Activated T-cell treated with anti-CD3 and anti-CD28 coated beads, Interleukin-2, amount 50 U/mL, for 4 hours (primary cell): Measurements from ENCODE around the gene PCBP3. TPM values are rescaled to one million over a fixed set of nuclear protein-coding genes. Genes with fewer than 3 reads are reported as not detected.
"Not testable (repeated sequence)": the region's sequence is repeated elsewhere in the genome, so short reads cannot be mapped to it uniquely, and the experiment has no call there.

Experiments
- ATAC-seq, 2 donors: fragments of 200-7000 bp; cut with Tn5 transposase; one replicate each; pipeline ENCODE4 v1.10.0; 2021
- DNase-seq: peaks from one replicate; pipeline ENCODE4 v3.0.0-alpha.2; 2020
- H3K27me3 Mint-ChIP-seq: one replicate; pipeline ENCODE4 v1.8.0; 2021; ENCODE audit warnings: low read depth, mixed read lengths
- H3K36me3 Mint-ChIP-seq: one replicate; pipeline ENCODE4 v1.8.0; 2022; ENCODE audit warnings: mixed read lengths; ENCODE audit not compliant: insufficient read depth
- H3K4me1 Mint-ChIP-seq: one replicate; pipeline ENCODE4 v1.8.0; 2021; ENCODE audit warnings: low read depth, mixed read lengths
- H3K4me3 Mint-ChIP-seq: one replicate; pipeline ENCODE4 v1.8.0; 2021; ENCODE audit warnings: mild to moderate bottlenecking, moderate library complexity, mixed read lengths
- H3K9me3 Mint-ChIP-seq: one replicate; pipeline ENCODE4 v1.8.0; 2021; ENCODE audit warnings: mixed read lengths
- total RNA-seq, 3 donors: library from RNA; stranded (reverse); gene quantifications; one replicate each; pipeline ENCODE4 v1.2.1, GENCODE V29; 2021

Gene PCBP3
- total RNA-seq, 3 donors from 2014 or later = 2.7 to 5.7 (median 4.8) TPM

GRCh38 chr21:45802956-45803617 lies 159.6 kb downstream of the PCBP3 start:
- Mint-ChIP-seq H3K9me3 (no peaks in the 10 kb centered on the region), H3K36me3 (no peaks in the 10 kb centered on the region), H3K4me3 (no peak overlapping the region), H3K4me1 (no peaks in the 10 kb centered on the region), H3K27me3 (no peaks in the 10 kb centered on the region)
- ATAC-seq (no peak), DNase-seq (no peak)

DNA sequence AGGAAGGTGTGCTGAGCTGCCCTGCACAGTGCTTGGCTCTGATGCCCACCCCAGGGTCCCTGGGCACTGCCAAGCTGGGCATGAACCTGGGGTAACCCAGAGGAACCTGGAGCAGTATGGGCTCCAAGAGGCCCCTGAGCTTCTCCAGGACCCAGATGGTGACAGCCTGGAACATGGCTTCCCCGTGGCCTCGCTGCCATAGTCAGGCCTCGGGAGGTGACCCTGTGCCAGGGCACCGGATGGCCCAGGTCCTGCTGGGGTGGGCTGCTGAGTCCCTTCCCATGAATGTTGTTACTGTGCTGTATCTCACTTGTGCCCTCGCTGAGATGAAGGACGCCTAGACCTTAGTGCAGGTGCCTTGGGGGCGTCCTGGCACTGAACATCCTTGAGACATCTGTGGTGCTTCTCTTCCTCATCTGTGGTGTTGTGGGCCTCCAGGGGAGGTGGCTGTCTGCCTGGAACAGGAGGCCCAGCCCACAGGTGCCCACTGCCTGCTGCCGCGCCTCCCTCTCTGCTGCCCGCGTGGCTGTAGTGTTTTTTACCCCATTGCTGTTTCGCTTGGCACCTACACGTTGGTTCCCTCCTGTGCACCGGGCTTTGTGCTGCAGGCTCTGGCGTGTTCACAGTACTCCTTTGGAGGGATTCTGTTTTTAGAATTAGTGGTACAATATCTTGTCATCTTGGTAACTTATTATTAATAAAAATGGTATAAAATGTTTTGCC lies 160.3 kb downstream of the PCBP3 start:
- Mint-ChIP-seq H3K4me1 (no peaks in the 10 kb centered on the region), H3K4me3 (no peak overlapping the region), H3K27me3 (no peaks in the 10 kb centered on the region), H3K9me3 (no peaks in the 10 kb centered on the region), H3K36me3 (no peaks in the 10 kb centered on the region)
- ATAC-seq (no peak), DNase-seq (no peak)

DNA sequence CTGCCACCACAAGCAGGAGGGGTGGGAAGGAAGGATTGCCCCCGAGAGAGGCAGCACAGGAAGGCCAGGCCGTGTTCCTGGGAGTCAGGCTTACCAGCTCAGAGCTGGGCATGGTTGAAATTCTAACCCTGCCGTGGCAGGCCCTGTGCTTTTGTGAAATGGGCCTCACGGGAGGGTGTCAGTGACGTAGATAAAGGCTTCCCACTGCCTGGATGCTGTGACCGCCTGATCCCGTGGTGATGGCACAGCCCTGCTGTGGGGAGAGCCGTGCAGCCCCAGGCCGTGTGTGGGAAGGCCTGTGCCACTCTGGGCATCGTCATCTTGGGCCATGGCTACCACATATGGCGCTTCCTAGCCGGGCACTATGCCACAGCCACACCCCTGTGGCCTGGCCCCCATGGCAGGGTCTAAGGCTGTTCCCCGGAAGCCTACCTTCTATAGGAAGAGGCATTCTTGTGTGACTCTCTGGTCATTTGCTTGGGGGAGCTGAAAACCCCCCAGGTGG lies 161.3 kb downstream of the PCBP3 start:
- no peak overlapping the region for H3K4me3 Mint-ChIP-seq
- H3K36me3 Mint-ChIP-seq = no peaks in the 10 kb centered on the region
- DNase-seq (no peak), ATAC-seq (no peak)
- H3K9me3 Mint-ChIP-seq = no peaks in the 10 kb centered on the region
- H3K27me3 Mint-ChIP-seq = no peaks in the 10 kb centered on the region
- no peaks in the 10 kb centered on the region for H3K4me1 Mint-ChIP-seq

GRCh38 chr21:45805321-45805720 lies 161.8 kb downstream of the PCBP3 start:
- Mint-ChIP-seq H3K9me3 (no peaks in the 10 kb centered on the region), H3K4me3 (no peak overlapping the region), H3K36me3 (no peaks in the 10 kb centered on the region), H3K27me3 (no peaks in the 10 kb centered on the region), H3K4me1 (no peaks in the 10 kb centered on the region)
- DNase-seq = no peak
- ATAC-seq = no peak

DNA sequence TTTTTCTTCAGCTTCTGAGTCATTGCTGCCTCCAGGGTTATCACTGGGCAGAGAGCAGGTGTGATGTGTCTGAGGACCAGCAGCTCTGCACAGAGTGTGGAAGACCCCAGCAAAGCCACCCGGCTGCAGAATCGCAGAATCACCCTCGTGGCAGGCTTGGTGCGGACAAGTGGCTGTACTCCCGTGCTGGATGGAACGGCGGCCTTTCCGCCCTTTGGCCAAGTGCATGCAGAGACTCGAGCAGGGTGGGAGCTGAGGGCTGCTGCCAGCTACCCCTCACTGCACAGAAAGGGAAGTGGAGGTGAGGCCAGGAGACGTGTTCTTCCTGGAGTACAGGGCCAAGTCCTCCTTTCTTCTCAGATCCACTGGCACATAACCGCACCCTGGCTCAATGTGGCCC lies 162.5 kb downstream of the PCBP3 start:
- Mint-ChIP-seq H3K9me3 (no peaks in the 10 kb centered on the region), H3K4me1 (no peaks in the 10 kb centered on the region), H3K4me3 (no peak overlapping the region), H3K36me3 (no peaks in the 10 kb centered on the region), H3K27me3 (no peaks in the 10 kb centered on the region)
- ATAC-seq = no peak
- DNase-seq = no peak

DNA sequence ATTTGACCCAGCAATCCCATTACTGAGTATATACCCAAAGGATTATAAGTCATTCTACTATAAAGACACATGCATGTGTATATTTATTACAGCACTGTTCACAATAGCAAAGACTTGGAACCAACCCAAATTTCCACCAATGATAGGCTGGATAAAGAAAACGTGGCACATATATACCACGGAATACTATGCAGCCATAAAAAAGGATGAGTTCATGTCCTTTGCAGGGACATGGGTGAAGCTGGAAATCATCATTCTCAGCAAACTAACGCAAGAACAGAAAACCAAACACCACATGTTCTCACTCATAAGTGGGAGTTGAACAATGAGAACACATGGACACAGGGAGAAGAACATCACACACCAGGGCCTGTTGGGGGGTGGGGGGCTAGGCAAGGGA lies 165.1 kb downstream of the PCBP3 start:
- DNase-seq, ATAC-seq: not testable (repeated sequence)

GRCh38 chr21:45809421-45809820 lies 165.9 kb downstream of the PCBP3 start:
- H3K9me3 Mint-ChIP-seq = no peaks in the 10 kb centered on the region
- DNase-seq (no peak), ATAC-seq (no peak)
- H3K36me3 Mint-ChIP-seq = no peaks in the 10 kb centered on the region
- H3K4me3 Mint-ChIP-seq = no peak overlapping the region
- no peaks in the 10 kb centered on the region for H3K4me1 Mint-ChIP-seq
- H3K27me3 Mint-ChIP-seq = peaks cover 5% of the 10 kb centered on the region

More for the DNA sequence above, 165.1 kb downstream of the PCBP3 start:
- not testable (repeated sequence) for H3K9me3 Mint-ChIP-seq, H3K4me1 Mint-ChIP-seq, H3K36me3 Mint-ChIP-seq, H3K27me3 Mint-ChIP-seq, H3K4me3 Mint-ChIP-seq

DNA sequence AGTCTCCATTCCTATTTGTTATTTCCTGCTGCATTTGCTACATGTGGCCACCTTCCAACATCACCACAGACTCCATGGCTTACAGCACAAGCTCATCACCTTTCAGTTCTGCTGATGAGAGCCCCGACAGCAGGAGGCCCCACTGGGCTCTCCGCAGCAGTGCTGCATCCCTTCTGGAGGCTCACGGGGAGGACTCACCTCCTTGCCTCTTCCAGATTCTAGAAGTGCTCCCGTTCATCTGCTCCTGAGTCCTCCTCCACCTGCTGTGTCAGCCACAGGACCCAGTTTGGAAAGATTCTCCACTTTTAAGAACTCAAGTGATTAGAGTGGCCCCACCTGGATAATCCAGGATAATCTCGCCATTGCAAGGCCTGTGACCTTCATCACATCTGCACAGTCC lies 167.6 kb downstream of the PCBP3 start:
- ATAC-seq (no peak), DNase-seq (no peak)
- Mint-ChIP-seq H3K27me3 (peaks cover 5% of the 10 kb centered on the region), H3K9me3 (no peaks in the 10 kb centered on the region), H3K4me1 (no peaks in the 10 kb centered on the region), H3K36me3 (no peaks in the 10 kb centered on the region), H3K4me3 (no peak overlapping the region)

GRCh38 chr21:45814210-45814940 lies 170.8 kb downstream of the PCBP3 start:
- H3K4me1 Mint-ChIP-seq = peaks cover 14% of the 10 kb centered on the region
- H3K9me3 Mint-ChIP-seq, H3K36me3 Mint-ChIP-seq, DNase-seq, H3K27me3 Mint-ChIP-seq, H3K4me3 Mint-ChIP-seq: not testable (repeated sequence)
- ATAC-seq = peak; percentile 13 to 16

DNA sequence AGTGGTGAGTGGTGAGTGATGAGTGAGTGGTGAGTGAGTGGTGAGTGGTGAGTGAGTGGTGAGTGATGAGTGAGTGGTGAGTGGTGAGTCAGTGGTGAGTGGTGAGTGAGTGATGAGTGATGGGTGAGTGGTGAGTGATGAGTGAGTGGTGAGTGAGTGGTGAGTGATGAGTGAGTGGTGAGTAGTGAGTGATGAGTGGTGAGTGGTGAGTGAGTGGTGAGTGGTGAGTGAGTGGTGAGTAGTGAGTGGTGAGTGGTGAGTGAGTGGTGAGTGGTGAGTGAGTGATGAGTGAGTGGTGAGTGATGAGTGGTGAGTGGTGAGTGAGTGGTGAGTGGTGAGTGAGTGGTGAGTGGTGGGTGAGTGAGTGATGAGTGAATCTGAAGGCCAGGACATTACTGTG lies 172.3 kb downstream of the PCBP3 start:
- H3K36me3 Mint-ChIP-seq, H3K4me3 Mint-ChIP-seq, DNase-seq, H3K9me3 Mint-ChIP-seq, H3K27me3 Mint-ChIP-seq, ATAC-seq: not testable (repeated sequence)
- peaks cover 25% of the 10 kb centered on the region for H3K4me1 Mint-ChIP-seq

DNA sequence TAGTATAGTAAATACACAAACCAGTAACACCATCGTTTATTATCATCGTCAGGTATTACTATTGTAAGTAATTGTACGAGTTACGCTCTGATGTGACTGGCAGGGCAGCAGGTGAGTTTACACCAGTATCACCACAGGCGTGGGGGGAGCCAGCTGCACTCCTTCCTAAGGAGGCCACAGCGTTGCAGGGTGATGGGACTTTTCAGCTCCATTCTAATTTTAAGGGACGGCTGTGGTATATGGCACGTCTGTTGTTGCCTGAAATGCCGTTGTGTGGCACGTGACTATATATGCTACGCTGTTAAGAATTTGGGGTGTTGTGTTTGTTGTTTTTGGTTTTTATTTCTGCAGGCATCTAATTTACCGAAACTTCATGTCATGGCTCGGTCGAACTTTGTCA lies 173.3 kb downstream of the PCBP3 start:
- no peak overlapping the region for H3K4me3 Mint-ChIP-seq
- DNase-seq = no peak
- peaks cover 3% of the 10 kb centered on the region for H3K36me3 Mint-ChIP-seq
- H3K4me1 Mint-ChIP-seq = peaks cover 25% of the 10 kb centered on the region
- H3K27me3 Mint-ChIP-seq = peaks cover 7% of the 10 kb centered on the region
- peaks cover 3% of the 10 kb centered on the region for H3K9me3 Mint-ChIP-seq
- no peak for ATAC-seq

DNA sequence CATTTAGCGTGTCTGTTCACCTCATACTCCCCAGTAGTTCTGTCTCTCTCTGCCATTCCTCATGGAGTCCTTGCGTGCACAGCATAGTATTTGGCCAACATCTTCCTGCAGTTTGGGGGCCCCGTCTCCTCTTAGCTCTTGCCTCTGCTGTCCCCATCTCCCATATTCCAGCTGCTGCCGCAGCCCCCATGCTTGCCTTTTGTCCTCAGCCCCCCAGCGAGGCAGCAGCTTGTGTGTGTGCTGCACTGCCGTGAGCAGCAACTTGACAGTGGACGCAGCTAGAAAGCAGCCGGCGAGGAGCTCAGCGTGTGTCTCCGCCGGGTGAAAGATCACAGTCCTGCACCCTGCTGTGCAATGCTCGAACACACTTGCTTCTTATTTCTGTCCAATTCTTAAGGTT lies 173.8 kb downstream of the PCBP3 start:
- Mint-ChIP-seq H3K27me3 (peaks cover 7% of the 10 kb centered on the region), H3K36me3 (peaks cover 3% of the 10 kb centered on the region), H3K4me1 (peaks cover 25% of the 10 kb centered on the region), H3K9me3 (peaks cover 3% of the 10 kb centered on the region), H3K4me3 (no peak overlapping the region)
- DNase-seq (no peak), ATAC-seq (no peak)

DNA sequence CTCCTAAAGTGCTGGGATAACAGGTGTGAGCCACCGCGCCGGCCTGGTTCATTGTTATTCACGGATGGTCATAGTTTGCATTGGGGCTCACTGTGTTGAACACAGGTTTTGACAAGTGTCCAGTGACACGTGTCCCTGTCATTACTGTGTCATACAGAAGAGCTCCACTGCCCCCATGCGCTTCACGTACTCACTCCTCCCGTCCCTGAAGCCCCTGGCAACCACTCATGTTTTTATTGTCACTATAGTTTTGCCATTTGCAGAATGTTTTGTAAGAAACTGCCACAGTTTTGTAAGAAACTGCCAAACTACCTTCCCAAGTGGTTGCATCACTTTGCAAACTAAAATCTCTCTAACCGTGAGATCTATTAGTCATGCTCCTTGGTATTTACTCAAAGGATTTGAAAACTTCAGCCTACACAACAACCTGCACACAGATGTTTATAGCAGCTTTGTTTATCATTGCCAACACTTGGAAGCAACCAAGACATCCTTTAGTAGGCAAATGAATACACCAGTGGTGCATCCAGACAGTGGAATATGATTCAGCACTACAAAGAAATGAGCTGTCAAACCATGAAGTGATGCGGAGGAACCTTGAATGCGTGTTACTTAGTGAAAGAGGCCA lies 174.9 kb downstream of the PCBP3 start:
- Mint-ChIP-seq H3K36me3 (peaks cover 3% of the 10 kb centered on the region), H3K4me1 (peaks cover 25% of the 10 kb centered on the region), H3K9me3 (peaks cover 3% of the 10 kb centered on the region), H3K27me3 (peaks cover 2% of the 10 kb centered on the region), H3K4me3 (no peak overlapping the region)
- DNase-seq (no peak), ATAC-seq (peak; percentile 78 to 83)

GRCh38 chr21:45818904-45819285 lies 175.4 kb downstream of the PCBP3 start:
- peak; percentile 83 to 85 for ATAC-seq
- DNase-seq = peak; percentile 74
- peaks cover 3% of the 10 kb centered on the region for H3K36me3 Mint-ChIP-seq
- H3K9me3 Mint-ChIP-seq = peaks cover 3% of the 10 kb centered on the region
- H3K27me3 Mint-ChIP-seq = peaks cover 2% of the 10 kb centered on the region
- H3K4me3 Mint-ChIP-seq = peak overlapping the region; percentile 24
- peaks cover 25% of the 10 kb centered on the region for H3K4me1 Mint-ChIP-seq
